Heart left ventricle (tissue), 13 donors: Measurements from ENCODE around the gene HTATSF1.

Experiments used
- CTCF ChIP-seq, 12 donors: fragments of 200-600 bp; sonication (generic) in 4 of 12; IDR thresholded peaks; one replicate each; pipeline versions ENCODE4 v1.5.0 to v1.8.0; 2018 to 2022; ENCODE audit warnings: antibody characterized with exemption in 12 of 12, mild to moderate bottlenecking in 5 of 12
- POLR2A ChIP-seq, 2 donors: fragments of 450-650 bp; IDR thresholded peaks; one replicate each; pipeline ENCODE4 v1.6.1; 2017; ENCODE audit warnings: antibody characterized with exemption in 2 of 2, mild to moderate bottlenecking in 2 of 2, moderate library complexity in 2 of 2
- donor health status: ischemic (EF 13 %, LVEDD 7.1; RV severe dilation, severe dysfunction).
- donor health status: DM: no; HTN: yes; CAD: no.
- donor health status: DM: no; HTN: no; CAD: no.
- donor health status: ischemic (EF 25% LVEDD 6.9; RV normal size, moderate dysfunction).
- donor health status: ischemic (EF 25% LVEDD 5.7; RV mildly dilated, moderate dysfunction).
- donor health status: ischemic (EF 35%, LVEDD 5.7; RV mildly dilated, moderate dysfunction).
- donor health status: nonischemic (EF 11% LVEDD 7.7; RV severe dilation, severe dysfunction).
- donor health status: DM: yes; HTN: yes; CAD: no.
- donor health status: PGD.
- donor health status: ischemic (EF 29% LVEDD 5.4; RV normal size, mild dysfunction).
- donor health status: nonischemic (EF 23%, LVEDD 6.1; RV moderate dilation, normal function).

GRCh38 chrX:136534131-136534530, 36.7 kb downstream of the HTATSF1 start:
- TF ChIP-seq CTCF (IDR thresholded peaks at IDR 0.05) (no peak), POLR2A (IDR thresholded peaks at IDR 0.05) (no peak)
